NB4 (cell line): Measurements from ENCODE around the gene CAMK2D.

Experiments used
- CTCF ChIP-seq: IDR thresholded peaks from one replicate; pipeline ENCODE4 v1.5.1; 2012; ENCODE audit warnings: low read depth, low read length
- MYC ChIP-seq: IDR thresholded peaks from 2 replicates; pipeline ENCODE4 v1.6.1; 2011; ENCODE audit warnings: low read depth, low read length
- POLR2A ChIP-seq: IDR thresholded peaks from 2 replicates; pipeline ENCODE4 v1.6.1; 2011; ENCODE audit warnings: mild to moderate bottlenecking; ENCODE audit not compliant: insufficient read length; ENCODE audit errors: extremely low read depth
- TF ChIP-seq, protein P1 (sequence below): IDR thresholded peaks from 2 replicates; pipeline ENCODE4 v1.6.1; 2011; ENCODE audit warnings: low read depth, low read length

DNA sequence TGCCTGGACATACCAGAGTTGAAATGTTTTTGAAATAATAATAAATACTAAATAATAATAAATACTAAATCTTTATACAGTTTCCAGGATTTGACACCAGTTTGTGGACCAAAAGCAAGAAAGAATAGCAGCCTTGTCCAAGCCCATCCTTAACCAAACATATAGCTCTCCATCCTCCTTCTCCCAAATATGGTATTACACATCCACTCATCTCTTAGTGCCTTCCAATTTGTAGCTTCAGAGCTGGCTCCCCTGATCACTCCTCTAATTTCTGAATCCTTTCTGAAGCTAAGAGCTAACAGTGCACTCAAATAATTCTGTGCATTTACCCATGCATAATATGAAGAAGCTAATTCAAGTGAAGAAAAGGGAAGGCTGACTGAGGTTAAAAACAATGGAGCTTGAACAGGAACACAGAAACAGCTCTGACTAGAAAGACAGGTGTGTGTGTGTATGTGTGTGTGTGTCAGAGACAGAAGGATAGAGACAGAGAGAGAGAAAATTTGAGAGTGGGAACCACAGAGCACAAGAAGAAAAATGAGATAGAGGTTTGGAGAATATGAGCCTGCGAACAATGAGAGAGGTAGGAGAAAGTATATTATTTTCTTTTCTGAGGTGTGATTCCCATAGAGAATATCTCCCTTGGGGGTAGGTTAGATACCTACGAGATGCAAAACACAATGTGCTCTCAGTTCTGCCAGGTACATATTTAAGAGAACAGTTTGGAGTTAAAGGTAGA lies 123.5 kb downstream of the CAMK2D start:
- TF ChIP-seq CTCF (no peak), POLR2A (no peak), MYC (no peak)
- TF ChIP-seq, protein P1, sequence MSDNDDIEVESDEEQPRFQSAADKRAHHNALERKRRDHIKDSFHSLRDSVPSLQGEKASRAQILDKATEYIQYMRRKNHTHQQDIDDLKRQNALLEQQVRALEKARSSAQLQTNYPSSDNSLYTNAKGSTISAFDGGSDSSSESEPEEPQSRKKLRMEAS: no peak
